GM12878 (cell line): ENCODE results near the gene NXPH2. TPM values are rescaled to one million over a fixed set of nuclear protein-coding genes. Genes with fewer than 3 reads are reported as not detected.
A peak's percentile ranks its signal among the peaks of the same experiment; 100 is the strongest.

ENCODE experiments used
- ATAC-seq: fragments of 200-7000 bp; cut with Tn5 transposase; 3 replicates; pipeline ENCODE4 v1.9.1; 2020; ENCODE audit warnings: mild to moderate bottlenecking, moderate library complexity
- BruUV-seq: library from RNA; stranded (reverse); fragments of 400-500 nt; replicated peaks from 2 replicates; lab custom pipeline; 2021; lab: Mats Ljungman, UMichigan
- CTCF ChIA-PET: fragments of 300-600 bp; sonication (Branson Sonifier 250); formaldehyde crosslinking; extraction: SDS; loops from one replicate; lab custom pipeline; 2021; ENCODE audit warnings: inconsistent platforms; lab: Yijun Ruan, JAX
- POLR2A ChIA-PET: fragments of 350-600 bp; formaldehyde crosslinking; extraction: SDS; loops from one replicate; lab custom pipeline; 2021; ENCODE audit warnings: inconsistent platforms; lab: Charles Lee
- RAD21 ChIA-PET: fragments of 300-600 bp; sonication (Branson Sonifier 250); formaldehyde crosslinking; loops from one replicate; lab custom pipeline; 2023; ENCODE audit warnings: antibody characterized with exemption; ENCODE audit not compliant: unreplicated experiment; lab: Charles Lee
- SMC1A ChIA-PET: fragments of 300-600 bp; sonication (Branson Sonifier 250); formaldehyde crosslinking; loops from one replicate; lab custom pipeline; 2023; ENCODE audit not compliant: unreplicated experiment, uncharacterized antibody; lab: Charles Lee
- DNase-seq: peaks from one replicate; pipeline ENCODE4 v3.0.0-alpha.2; 2011; ENCODE audit warnings: low read depth, low spot score
- FAIRE-seq: peaks from 3 replicates; lab custom pipeline; 2011; peaks lifted over from hg19 to GRCh38; lab: Jason Lieb, UNC
- H2AFZ ChIP-seq: 2 replicates; pipeline ENCODE4 v1.6.0; 2011; ENCODE audit warnings: low read depth, low read length, control low read depth; ENCODE audit not compliant: control insufficient read depth
- H3K27ac ChIP-seq: 2 replicates; pipeline ENCODE4 v1.5.1; 2011; ENCODE audit warnings: control low read depth; ENCODE audit not compliant: control insufficient read depth, insufficient read depth
- H3K27me3 ChIP-seq, 2 experiments: replicated peaks in 1 of 2; 2 replicates each; pipeline versions ENCODE4 v1.6.0 to v1.6.1; 2011; ENCODE audit warnings: low read length in 1 of 2; ENCODE audit not compliant: control insufficient read depth in 2 of 2, insufficient read depth in 2 of 2
- H3K36me3 ChIP-seq, 2 experiments: 2 replicates each; pipeline ENCODE4 v1.5.1; 2011; ENCODE audit warnings: low read length in 1 of 2; ENCODE audit not compliant: control insufficient read depth in 2 of 2, insufficient read depth in 2 of 2
- H3K4me1 ChIP-seq: 2 replicates; pipeline ENCODE4 v1.6.1; 2011; ENCODE audit warnings: mild to moderate bottlenecking, low read length, moderate library complexity, mixed read lengths; ENCODE audit not compliant: control insufficient read depth, insufficient read depth
- H3K4me2 ChIP-seq: 2 replicates; pipeline ENCODE4 v1.6.0; 2011; ENCODE audit warnings: control low read depth; ENCODE audit not compliant: control insufficient read depth, insufficient read depth
- H3K4me3 ChIP-seq: fragments of 200-600 bp; sonication (generic); 2 replicates; pipeline ENCODE4 v1.5.1; 2016
- H3K79me2 ChIP-seq: 2 replicates; pipeline ENCODE4 v1.6.0; 2011; ENCODE audit warnings: low read length; ENCODE audit not compliant: control insufficient read depth, insufficient read depth
- H3K9ac ChIP-seq: 2 replicates; pipeline ENCODE4 v1.8.0; 2011; ENCODE audit warnings: low read length, control low read depth, mixed read lengths; ENCODE audit not compliant: control insufficient read depth, insufficient read depth
- H3K9me3 ChIP-seq: replicated peaks from 3 replicates; pipeline ENCODE4 v1.5.1; 2011; ENCODE audit warnings: mild to moderate bottlenecking, low read length; ENCODE audit not compliant: control insufficient read depth, insufficient read depth
- H4K20me1 ChIP-seq: 2 replicates; pipeline ENCODE4 v1.6.0; 2011; ENCODE audit not compliant: control insufficient read depth, insufficient read depth
- CTCF ChIP-seq, 3 experiments: IDR thresholded peaks in 2 of 3; conservative IDR thresholded peaks in 1 of 3; 2 replicates each; pipeline ENCODE4 v1.5.1; 2011; ENCODE audit warnings: low read depth in 3 of 3, low read length in 3 of 3, mild to moderate bottlenecking in 3 of 3, control low read depth in 2 of 3, moderate library complexity in 2 of 3, inconsistent platforms in 1 of 3, mixed read lengths in 1 of 3; ENCODE audit not compliant: control insufficient read depth in 2 of 3, insufficient read depth in 1 of 3; ENCODE audit errors: extremely low read depth in 1 of 3
- NR2C2 ChIP-seq: IDR thresholded peaks from 2 replicates; pipeline ENCODE4 v1.6.1; 2011; ENCODE audit warnings: borderline replicate concordance, low read depth; ENCODE audit not compliant: control insufficient read depth, insufficient read length
- RAD21 ChIP-seq: IDR thresholded peaks from 2 replicates; pipeline ENCODE4 v1.6.1; 2011; ENCODE audit warnings: mild to moderate bottlenecking, low read depth, low read length, moderate library complexity; ENCODE audit not compliant: insufficient read depth
- RAD51 ChIP-seq: fragments of 450-650 bp; IDR thresholded peaks from 2 replicates; pipeline ENCODE4 v1.6.1; 2016; ENCODE audit warnings: moderate library complexity, mild to moderate bottlenecking, inconsistent platforms
- SMC3 ChIP-seq: IDR thresholded peaks from 2 replicates; pipeline ENCODE4 v1.6.1; 2011; ENCODE audit warnings: low read length, improper control_type of control experiment, borderline replicate concordance
- SPI1 ChIP-seq: IDR thresholded peaks from 2 replicates; pipeline ENCODE4 v1.6.1; 2011; ENCODE audit warnings: low read depth, mild to moderate bottlenecking, low read length, moderate library complexity, borderline replicate concordance; ENCODE audit not compliant: insufficient read depth
- YY1 ChIP-seq: IDR thresholded peaks from 2 replicates; pipeline ENCODE4 v1.6.1; 2011; ENCODE audit warnings: low read depth, mild to moderate bottlenecking, low read length
- WGBS: methylation state at CpG from one replicate; pipeline ENCODE4 v1.1.6; 2016; ENCODE audit warnings: low lambda C conversion rate; ENCODE audit not compliant: insufficient replicate concordance, insufficient coverage; ENCODE audit errors: missing lambda C conversion rate; 5-methylcytosine and 5-hydroxymethylcytosine counted together
- in situ Hi-C: fragments of 300-500 bp; cut with MboI; formaldehyde crosslinking; loops from 9 replicates; pipeline ENCODE4 v1.14.3; 2018; ENCODE audit warnings: mixed read lengths
- intact Hi-C: fragments of 100-400 bp; cut with micrococcal nuclease; formaldehyde crosslinking; loops from one replicate; pipeline ENCODE4 v1.14.2; 2022; ENCODE audit not compliant: unreplicated experiment
- polyA plus RNA-seq, 11 experiments: library from polyadenylated mRNA; depleted of rRNA in 4 of 11; unstranded in 6 of 11; stranded (reverse) in 5 of 11; fragments of >200 nt; fragmentation: Nextera tagmentation in 4 of 11; fragmentation: Illumina TruSeq in 1 of 11; extraction: Ambion mirVana in 4 of 11; extraction: Trizol in 1 of 11; gene quantifications; 1 replicate in 1 of 11; 2 replicates in 10 of 11; pipeline versions ENCODE4 v1.2.1 to v1.2.3, GENCODE V29; 2011 to 2016; ENCODE audit warnings: inconsistent platforms in 2 of 11, missing spikeins in 2 of 11, low read depth in 1 of 11
- total RNA-seq, 4 experiments: library from RNA; depleted of rRNA in 3 of 4; stranded (reverse); fragments of >200 nt in 3 of 4; fragmentation: Illumina TruSeq in 1 of 4; extraction: Trizol in 1 of 4; gene quantifications; 2 replicates each; pipeline versions ENCODE4 v1.2.1 to v1.2.3, GENCODE V29; 2013 to 2021
- TF ChIP-seq, protein P1 (sequence below): IDR thresholded peaks from 2 replicates; pipeline ENCODE4 v1.6.1; 2011; ENCODE audit warnings: low read depth, low read length, improper control_type of control experiment, borderline replicate concordance
- TF ChIP-seq, protein P2 (sequence below): IDR thresholded peaks from 2 replicates; pipeline ENCODE4 v1.6.1; 2012; ENCODE audit warnings: low read depth, low read length, improper control_type of control experiment

Gene NXPH2
- total and polyA plus RNA-seq, 10 of the 15 experiments (the other 5 are each of a cell fraction or from before 2014, with no cell fraction given) = not detected

DNA sequence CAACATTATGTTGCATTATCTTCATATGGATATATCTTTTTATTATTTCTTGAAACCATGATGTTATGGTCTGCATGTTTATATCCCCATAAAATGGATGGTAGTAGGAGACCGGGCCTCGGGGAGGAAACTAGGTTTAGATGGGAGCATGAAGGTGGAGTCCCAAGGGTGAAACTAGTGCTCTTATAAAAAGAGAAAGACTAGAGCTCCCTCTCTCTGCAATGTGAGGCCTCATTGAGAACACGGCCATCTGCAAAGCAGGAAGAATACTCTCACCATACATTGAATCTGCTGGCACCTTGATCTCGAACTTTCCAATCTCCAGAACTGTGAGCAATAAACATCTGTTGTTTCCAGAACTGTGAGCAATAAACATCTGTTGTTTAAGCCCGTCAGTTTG, 64.0 kb downstream of the NXPH2 start:
- TF ChIP-seq YY1 = no peak
- TF ChIP-seq RAD51 = no peak
- TF ChIP-seq NR2C2 = no peak
- no peak for TF ChIP-seq SPI1
- TF ChIP-seq, protein P1, sequence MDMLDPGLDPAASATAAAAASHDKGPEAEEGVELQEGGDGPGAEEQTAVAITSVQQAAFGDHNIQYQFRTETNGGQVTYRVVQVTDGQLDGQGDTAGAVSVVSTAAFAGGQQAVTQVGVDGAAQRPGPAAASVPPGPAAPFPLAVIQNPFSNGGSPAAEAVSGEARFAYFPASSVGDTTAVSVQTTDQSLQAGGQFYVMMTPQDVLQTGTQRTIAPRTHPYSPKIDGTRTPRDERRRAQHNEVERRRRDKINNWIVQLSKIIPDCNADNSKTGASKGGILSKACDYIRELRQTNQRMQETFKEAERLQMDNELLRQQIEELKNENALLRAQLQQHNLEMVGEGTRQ = no peak
- peak; percentile 40; the same call in 1 of the 2 replicates for TF ChIP-seq SMC3
- TF ChIP-seq CTCF (IDR thresholded peaks at IDR 0.05 in 2 of 3, conservative IDR thresholded peaks at IDR 0.05 in 1 of 3; ENCODE audit: control insufficient read depth in 2 of 3, extremely low read depth in 1 of 3, insufficient read depth in 1 of 3, low read depth in 3 of 3, low read length in 3 of 3) = peak; percentile 25 to 54 (median 26); a peak in 4 of 6 replicates
- TF ChIP-seq, protein P2, sequence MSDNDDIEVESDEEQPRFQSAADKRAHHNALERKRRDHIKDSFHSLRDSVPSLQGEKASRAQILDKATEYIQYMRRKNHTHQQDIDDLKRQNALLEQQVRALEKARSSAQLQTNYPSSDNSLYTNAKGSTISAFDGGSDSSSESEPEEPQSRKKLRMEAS = no peak
- peak; percentile 63 for TF ChIP-seq RAD21
- H3K27ac ChIP-seq = no peak overlapping the region
- H3K9ac ChIP-seq = no peak overlapping the region
- no peaks in the 10 kb centered on the region for H3K79me2 ChIP-seq
- no peak overlapping the region for H3K4me2 ChIP-seq
- no peaks in the 10 kb centered on the region; a peak in 1 of 4 replicates for H3K27me3 ChIP-seq
- ChIA-PET SMC1A (interaction anchor here (0.9 to 4.0 kb wide), 8 partner anchors 12 to 850 kb away, joined by 3 to 17 read pairs (median 5); no protein-coding TSS in a partner anchor), CTCF (interaction anchor here (0.8 to 5.3 kb wide), 9 partner anchors 10 to 845 kb away, joined by 3 to 30 read pairs (median 5); no protein-coding TSS in a partner anchor), RAD21 (interaction anchor here (0.6 to 1.7 kb wide), 6 partner anchors 222 to 850 kb away, joined by 3 to 5 read pairs (median 4); no protein-coding TSS in a partner anchor), POLR2A (no interaction called here)
- no peak overlapping the region for H3K4me3 ChIP-seq
- DNase-seq (no peak), FAIRE-seq (no peak), ATAC-seq (peak; percentile 69)
- no peak overlapping the region for H2AFZ ChIP-seq
- in situ Hi-C loops = no loop called here
- H3K4me1 ChIP-seq = peaks cover 14% of the 10 kb centered on the region; the same call in 1 of the 2 replicates
- no peaks in the 10 kb centered on the region for H3K36me3 ChIP-seq
- no peaks in the 10 kb centered on the region for H4K20me1 ChIP-seq
- BruUV-seq = no TSS peak
- intact Hi-C loops = loop anchor here (1.0 to 10.0 kb wide), 2 partner anchors 211 to 806 kb away; partner anchors contain the start of gene SPOPL
- no peaks in the 10 kb centered on the region for H3K9me3 ChIP-seq
- WGBS = 29% methylated on average over 5 of the region's 5 CpGs
